ENCODE data around the gene MUSK.

MUSK gene

DNA sequence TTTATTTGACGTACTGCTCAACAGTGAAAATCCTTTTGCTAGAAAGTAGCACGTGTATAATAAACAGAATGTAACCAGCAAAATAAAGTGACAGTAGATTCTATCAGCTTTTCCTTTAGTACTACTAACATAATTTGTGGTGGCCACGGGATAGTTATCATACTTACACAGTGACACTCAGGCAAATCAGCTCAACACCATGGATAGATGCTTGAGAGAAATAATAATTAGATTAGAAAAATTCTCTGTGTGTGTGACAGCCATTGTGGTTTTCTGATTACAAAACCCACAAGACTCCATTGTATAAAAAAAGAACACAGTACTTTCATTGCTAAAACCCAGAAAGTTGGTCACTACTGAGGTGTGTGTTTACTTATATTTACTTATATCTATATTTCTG lies 101.1 kb downstream of the MUSK start:
- DNase-seq (ENCODE audit: extremely low read depth, insufficient read length) = no peak
- H3K27me3 ChIP-seq (replicated peaks; ENCODE audit: control insufficient read depth, insufficient read depth, low read length) = no peaks in the 10 kb centered on the region
- TF ChIP-seq, protein P1, sequence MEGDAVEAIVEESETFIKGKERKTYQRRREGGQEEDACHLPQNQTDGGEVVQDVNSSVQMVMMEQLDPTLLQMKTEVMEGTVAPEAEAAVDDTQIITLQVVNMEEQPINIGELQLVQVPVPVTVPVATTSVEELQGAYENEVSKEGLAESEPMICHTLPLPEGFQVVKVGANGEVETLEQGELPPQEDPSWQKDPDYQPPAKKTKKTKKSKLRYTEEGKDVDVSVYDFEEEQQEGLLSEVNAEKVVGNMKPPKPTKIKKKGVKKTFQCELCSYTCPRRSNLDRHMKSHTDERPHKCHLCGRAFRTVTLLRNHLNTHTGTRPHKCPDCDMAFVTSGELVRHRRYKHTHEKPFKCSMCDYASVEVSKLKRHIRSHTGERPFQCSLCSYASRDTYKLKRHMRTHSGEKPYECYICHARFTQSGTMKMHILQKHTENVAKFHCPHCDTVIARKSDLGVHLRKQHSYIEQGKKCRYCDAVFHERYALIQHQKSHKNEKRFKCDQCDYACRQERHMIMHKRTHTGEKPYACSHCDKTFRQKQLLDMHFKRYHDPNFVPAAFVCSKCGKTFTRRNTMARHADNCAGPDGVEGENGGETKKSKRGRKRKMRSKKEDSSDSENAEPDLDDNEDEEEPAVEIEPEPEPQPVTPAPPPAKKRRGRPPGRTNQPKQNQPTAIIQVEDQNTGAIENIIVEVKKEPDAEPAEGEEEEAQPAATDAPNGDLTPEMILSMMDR (IDR thresholded peaks at IDR 0.05; ENCODE audit: insufficient read depth, low read length, poor library complexity, severe bottlenecking) = no peak
- H3K36me3 ChIP-seq (ENCODE audit: control insufficient read depth, insufficient read depth, low read length) = no peaks in the 10 kb centered on the region
- H3K4me3 ChIP-seq (replicated peaks; ENCODE audit: low read depth, low read length) = no peak overlapping the region

DNA sequence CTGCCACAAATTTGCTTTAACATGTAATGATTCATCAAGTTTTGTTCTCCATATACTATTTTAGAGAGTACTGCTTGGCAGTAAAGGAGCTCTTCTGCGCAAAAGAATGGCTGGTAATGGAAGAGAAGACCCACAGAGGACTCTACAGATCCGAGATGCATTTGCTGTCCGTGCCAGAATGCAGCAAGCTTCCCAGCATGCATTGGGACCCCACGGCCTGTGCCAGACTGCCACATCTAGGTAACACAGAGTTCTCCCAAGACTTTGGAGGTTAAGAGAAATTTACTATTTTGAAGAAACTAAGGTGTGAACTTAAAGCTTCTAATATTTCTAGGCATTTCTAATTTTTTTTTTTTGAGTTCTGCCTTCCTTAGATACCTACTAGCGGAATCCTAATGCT lies 107.1 kb downstream of the MUSK start:
- no peak for DNase-seq (ENCODE audit: extremely low read depth, insufficient read length)
- no peak overlapping the region for H3K4me3 ChIP-seq (replicated peaks; ENCODE audit: low read depth, low read length)
- H3K27me3 ChIP-seq (replicated peaks; ENCODE audit: control insufficient read depth, insufficient read depth, low read length) = no peaks in the 10 kb centered on the region
- TF ChIP-seq, protein P1 (IDR thresholded peaks at IDR 0.05; ENCODE audit: insufficient read depth, low read length, poor library complexity, severe bottlenecking) = no peak
- H3K36me3 ChIP-seq (ENCODE audit: control insufficient read depth, insufficient read depth, low read length) = no peaks in the 10 kb centered on the region

DNA sequence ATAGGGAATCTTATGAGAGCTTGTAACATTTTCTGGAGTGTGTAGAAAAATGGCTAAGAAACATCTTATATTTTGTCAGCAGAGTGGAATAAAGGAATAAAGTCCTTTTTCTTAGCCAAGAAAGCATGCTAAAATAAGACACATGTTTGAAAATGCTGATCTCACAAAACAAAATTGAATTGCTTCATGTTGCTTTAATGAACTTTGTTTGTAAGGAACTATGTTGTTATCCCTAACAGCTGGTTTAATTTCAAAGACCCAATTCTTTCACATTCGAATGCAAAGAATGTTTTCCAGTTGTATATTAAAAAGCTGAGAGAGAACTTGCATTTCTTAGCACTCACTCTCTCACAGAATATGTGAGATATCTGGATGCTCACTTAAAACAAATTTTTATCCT lies 107.6 kb downstream of the MUSK start:
- TF ChIP-seq, protein P1 (IDR thresholded peaks at IDR 0.05; ENCODE audit: insufficient read depth, low read length, poor library complexity, severe bottlenecking) = no peak
- Histone ChIP-seq H3K27me3 (replicated peaks; ENCODE audit: control insufficient read depth, insufficient read depth, low read length) (no peaks in the 10 kb centered on the region), H3K4me3 (replicated peaks; ENCODE audit: low read depth, low read length) (no peak overlapping the region)

DNA sequence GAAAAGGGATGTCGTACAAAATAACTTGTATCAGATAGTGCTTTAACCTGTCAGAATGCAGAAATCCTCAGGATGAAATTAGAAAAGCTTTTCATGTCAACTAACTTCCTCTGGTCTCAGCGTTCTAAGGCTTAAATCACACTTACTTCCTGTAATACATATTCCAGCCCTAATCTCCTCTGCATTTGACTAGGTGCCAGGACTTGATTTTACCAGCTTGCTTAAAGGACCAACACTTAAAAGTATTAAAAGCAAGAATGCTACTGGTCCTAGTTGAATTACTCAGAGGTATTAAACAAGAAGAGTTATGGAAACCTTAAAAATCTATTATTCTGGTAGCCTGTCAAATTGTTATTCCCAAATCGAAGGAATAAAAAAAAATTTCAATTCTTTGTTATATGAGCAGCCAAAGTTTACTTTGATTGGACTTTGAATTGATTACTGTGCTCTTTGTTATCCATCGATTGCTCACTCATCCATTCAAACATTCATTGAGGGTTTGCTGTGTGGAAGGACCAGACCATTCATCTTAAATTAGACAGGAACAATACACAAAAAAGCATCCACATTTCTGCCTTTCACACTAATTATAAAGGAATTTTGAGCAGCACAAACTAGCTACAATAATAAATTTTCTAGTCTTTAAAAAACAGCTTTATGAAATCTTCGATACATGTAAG lies 108.7 kb downstream of the MUSK start:
- Histone ChIP-seq H3K4me3 (replicated peaks; ENCODE audit: low read depth, low read length) (no peak overlapping the region), H3K27me3 (replicated peaks; ENCODE audit: control insufficient read depth, insufficient read depth, low read length) (no peaks in the 10 kb centered on the region), H3K36me3 (ENCODE audit: control insufficient read depth, insufficient read depth, low read length) (no peaks in the 10 kb centered on the region)
- no peak for DNase-seq (ENCODE audit: extremely low read depth, insufficient read length)
- TF ChIP-seq, protein P1 (IDR thresholded peaks at IDR 0.05; ENCODE audit: insufficient read depth, low read length, poor library complexity, severe bottlenecking) = no peak

More for the DNA sequence above, 107.6 kb downstream of the MUSK start:
- H3K36me3 ChIP-seq (ENCODE audit: control insufficient read depth, insufficient read depth, low read length) = no peaks in the 10 kb centered on the region
- no peak for DNase-seq (ENCODE audit: extremely low read depth, insufficient read length)

DNA sequence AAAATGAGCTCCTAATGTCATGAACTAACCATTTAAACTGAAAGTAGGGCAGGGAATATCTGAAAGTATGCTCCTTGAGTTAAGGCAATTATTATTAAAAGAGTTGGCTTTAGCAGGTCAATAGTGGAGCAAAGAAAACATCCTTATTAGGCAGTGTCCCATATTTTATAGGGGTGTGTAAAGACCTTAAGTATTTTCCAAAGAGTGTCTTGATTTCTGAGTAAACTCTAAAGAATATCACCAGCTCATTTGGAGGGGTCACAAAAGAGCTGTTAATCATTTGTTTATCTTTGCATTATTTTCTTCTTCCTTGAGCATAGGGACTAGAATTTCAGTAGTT lies 109.3 kb downstream of the MUSK start:
- DNase-seq (ENCODE audit: extremely low read depth, insufficient read length) = no peak

More for the DNA sequence above, 109.3 kb downstream of the MUSK start:
- TF ChIP-seq, protein P1 (IDR thresholded peaks at IDR 0.05; ENCODE audit: insufficient read depth, low read length, poor library complexity, severe bottlenecking) = no peak
- Histone ChIP-seq H3K4me3 (replicated peaks; ENCODE audit: low read depth, low read length) (no peak overlapping the region), H3K27me3 (replicated peaks; ENCODE audit: control insufficient read depth, insufficient read depth, low read length) (no peaks in the 10 kb centered on the region), H3K36me3 (ENCODE audit: control insufficient read depth, insufficient read depth, low read length) (no peaks in the 10 kb centered on the region)
